HG03097 (cell line): ENCODE results near the gene RAB44.

ENCODE experiments used
- ATAC-seq: cut with Tn5 transposase; IDR thresholded peaks from one replicate; pipeline ENCODE4 v1.9.1; 2021; ENCODE audit not compliant: unreplicated experiment, low FRiP score

Gene RAB44

DNA sequence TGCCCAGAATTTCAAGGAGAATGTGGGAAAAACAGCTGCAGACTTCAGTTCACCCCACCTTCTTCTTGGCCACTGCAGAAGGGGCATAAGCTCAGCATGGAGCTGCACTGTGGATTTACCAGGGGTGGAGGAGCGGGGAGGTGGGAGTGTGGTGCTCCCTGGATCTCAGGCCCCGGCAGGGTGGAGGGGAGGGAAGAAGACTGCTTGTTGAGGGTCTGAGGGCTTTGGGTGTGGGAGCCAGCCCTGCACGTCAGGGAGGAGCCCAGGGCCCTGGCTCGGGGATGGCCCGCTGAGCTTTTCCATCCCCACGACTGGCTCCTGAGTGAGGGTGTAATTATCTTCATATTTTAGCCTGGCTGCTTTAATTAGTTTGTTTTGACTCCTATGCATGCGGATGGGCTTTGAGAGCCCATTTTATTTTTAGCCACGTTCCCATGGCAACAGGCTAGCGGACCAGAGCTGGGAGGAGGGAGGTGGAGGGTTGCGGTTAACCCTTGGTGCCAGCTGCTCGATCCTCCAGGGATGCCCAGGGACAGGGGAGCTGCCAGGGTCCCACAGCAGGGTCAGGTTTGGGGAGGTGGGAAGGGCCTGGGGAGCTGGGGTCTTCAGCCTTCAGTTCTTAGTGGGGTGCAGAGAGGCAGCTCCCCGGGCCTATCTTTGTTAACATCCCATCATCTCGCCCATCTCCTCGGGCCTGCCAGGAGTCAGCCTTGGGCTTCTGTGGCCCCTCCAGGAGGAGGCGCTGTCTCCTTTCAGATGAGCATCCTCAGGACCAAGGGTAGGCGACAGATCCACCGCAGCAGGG lies 68.2 kb downstream of the RAB44 start:
- peak; percentile 62 for ATAC-seq

DNA sequence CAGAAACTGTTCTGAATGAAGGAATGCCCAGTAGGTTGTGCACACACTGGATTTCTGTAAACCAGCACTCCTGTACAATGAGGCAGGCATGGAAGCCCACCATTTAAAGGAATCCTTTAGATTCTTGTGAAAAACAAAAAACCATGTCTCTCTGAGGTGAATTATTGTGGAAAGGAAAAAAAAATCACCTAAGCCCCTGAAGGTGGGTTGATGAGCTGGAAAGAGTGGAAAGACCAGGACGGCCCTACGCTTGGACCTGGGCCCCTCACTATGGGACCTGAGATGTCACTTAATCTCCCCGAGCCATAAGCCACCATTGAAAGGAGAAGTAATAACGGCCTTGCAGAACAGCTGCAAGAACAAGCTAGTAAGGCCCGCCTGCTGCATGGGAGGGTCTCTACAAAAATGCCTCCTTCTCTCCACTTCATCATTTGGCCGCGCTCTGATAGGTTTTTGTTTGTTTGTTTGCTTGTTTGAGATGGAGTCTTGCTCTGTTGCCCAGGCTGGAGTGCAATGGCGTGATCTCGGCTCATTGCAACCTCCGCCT lies 68.8 kb downstream of the RAB44 start:
- no peak for ATAC-seq

DNA sequence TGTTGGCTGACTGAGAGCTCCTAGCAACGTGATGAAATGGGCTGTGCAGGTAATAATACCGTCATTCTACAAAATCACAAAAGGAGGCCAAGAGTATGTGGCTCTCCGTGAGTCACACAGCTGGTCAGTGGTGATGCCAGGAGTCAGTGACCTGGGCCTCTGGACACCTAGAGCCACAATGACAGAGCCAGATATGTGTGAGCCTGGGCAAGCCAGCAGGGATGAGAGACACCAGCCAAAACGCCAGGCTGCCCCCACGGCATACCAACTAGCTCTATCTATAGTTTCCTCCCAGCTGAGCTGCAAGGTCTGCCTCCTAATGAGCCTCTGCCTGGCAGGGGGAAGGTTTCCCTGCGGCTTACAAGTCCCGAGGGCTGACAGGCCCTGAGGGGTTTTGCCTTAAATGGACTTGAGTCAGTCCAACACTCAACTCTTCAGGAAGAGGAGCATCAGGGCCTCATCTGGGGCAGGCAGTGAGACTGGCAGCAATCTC lies 71.6 kb downstream of the RAB44 start:
- ATAC-seq = no peak

DNA sequence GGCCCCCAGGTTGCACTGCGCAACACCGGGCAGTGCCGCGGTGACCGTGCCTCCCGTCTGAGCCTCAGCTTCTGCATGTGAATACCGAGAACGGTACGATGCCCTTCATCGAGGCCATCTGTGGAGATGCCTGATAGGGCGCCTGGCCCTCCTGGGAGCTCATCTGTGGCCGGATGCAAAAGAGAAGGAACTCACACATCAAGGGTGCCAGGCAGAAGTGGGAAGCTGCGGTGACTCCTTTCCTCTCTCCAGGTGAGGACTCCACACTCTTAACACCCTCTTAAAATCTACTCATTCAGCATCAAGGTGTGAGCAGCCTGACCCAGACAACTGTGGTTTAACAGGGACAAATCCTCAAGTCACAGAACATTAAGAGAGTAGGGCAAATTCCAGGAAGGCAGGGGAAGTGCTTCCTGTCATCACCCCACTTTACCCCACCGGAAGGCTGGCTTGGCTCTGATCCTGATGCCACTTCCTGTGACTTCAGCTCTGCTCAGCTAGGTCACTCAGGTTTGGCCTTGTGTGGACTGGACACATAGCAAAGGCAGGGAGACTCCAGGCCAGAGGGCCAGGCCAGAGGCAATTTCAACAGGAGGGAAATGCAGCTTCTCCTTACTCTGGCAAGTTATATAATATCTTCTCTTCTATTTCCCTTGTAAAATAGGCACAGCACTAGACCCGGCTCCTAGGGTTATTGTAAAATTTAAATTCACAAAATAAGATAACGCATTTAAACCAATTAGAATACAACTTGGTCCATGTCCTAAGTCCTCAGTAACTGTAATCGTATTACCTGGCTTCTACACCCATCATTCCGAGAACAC lies 72.3 kb downstream of the RAB44 start:
- ATAC-seq = no peak

DNA sequence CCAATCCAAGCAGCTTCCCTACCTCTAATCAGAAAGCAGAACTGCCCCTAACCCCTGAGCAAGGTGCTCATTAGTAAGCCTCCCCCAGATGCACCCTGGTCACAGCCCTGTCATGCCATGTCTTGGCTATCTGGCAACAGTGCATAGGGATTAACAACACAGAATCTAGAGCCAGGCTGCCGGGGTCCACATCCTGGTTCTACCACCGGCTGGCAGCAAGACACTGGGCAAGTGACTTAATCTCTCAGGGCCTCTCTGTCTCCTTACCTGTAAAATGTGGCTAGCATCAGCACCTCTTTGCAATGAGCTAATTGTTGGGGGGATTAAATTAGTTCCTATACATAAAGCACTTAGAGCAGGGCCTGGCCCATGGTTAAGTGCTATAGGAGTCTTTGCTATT lies 73.5 kb downstream of the RAB44 start:
- no peak for ATAC-seq

DNA sequence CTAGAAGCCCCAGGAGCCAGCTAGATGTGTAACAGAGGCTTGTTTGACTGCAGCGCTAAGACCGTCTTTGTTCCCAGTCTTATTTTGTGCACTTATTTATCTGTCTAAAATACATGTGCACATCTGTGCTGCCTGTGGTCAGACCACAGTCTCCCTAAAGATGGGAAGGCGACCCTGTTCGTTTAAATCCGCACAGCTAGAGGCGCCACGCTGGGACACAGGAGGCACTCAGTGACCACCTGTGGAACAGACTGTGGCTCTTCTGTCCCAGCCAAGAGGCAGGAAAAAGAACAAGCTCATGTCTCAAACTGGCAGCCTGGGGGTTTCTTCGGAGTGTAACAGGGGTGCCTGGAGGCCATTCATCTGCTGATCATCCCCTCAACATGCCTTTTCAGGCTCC lies 74.8 kb downstream of the RAB44 start:
- ATAC-seq = no peak

DNA sequence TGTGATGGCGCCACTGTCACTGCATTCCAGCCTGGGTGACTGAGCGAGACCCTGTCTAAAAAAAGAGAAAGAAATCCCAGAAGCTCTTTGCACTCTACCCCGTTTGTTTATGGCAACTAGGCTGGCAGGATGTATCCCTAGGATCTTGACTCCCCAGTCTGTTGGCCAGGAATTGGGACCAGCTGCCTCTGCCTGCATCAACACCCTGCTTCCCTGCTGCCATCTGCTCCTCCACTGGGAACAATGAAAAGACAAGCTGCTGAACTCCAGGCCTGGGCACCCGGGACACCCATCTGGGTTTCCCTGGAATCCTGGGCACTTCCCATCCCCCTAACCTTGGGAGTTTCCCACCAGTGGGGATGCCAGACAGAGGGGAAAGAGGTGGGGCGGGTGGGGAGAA lies 76.7 kb downstream of the RAB44 start:
- no peak for ATAC-seq

DNA sequence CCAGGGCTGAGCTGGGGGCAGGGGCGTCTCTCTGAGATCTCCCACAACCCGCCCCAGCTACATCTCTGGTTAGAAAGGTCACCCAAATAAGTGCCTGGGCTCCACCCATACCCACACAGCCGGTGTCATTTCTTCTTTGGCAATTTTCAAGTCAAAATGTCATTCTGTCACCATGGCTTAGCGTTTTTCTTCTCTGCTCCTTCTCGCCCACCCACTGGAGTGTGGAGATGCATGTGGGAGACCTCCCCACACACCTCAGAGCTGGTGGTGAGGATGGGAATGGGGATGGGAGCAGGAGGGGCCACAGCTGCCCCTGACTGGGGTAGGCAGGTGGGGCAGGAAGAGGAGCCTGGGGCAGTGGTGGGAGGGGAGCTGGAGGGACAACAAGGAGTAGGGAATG lies 78.5 kb downstream of the RAB44 start:
- ATAC-seq = no peak

DNA sequence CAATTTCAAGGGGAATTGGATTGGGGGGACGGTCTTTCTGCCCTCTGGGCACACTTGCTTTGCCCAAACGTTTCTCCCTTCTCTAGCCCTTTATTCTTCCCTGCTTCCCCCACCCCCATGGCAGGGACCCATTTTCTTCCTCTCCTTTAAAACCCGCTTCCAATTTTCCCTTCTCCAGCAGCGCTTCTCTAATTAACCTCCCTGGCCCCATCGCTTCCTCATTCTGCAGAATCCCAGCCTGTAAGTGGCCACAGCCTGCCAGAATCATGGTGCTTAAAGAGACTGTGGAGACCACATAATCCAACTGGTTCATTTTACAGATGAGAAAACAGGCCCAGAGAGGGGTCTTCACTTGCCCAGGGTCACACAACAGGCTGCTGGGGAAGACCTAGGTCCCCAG lies 80.2 kb downstream of the RAB44 start:
- no peak for ATAC-seq

DNA sequence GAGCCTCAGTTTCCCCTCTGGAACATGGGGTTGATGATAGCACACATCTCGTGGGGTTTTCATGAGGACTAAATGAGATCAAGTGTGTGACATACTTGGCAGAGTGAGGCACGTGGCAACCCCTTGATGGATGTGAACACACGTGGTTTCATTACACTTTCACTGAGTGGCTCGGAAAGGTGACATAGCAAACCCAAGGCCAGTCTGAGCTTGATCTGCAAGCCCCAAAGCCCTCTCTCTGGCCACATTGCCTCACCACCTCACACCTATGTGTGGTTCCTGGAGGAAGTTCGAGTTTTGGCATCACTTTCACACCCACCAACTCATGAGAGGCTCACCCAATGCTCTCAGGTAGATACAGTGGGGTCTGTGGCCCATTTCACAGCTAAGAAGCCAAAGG lies 81.6 kb downstream of the RAB44 start:
- no peak for ATAC-seq

DNA sequence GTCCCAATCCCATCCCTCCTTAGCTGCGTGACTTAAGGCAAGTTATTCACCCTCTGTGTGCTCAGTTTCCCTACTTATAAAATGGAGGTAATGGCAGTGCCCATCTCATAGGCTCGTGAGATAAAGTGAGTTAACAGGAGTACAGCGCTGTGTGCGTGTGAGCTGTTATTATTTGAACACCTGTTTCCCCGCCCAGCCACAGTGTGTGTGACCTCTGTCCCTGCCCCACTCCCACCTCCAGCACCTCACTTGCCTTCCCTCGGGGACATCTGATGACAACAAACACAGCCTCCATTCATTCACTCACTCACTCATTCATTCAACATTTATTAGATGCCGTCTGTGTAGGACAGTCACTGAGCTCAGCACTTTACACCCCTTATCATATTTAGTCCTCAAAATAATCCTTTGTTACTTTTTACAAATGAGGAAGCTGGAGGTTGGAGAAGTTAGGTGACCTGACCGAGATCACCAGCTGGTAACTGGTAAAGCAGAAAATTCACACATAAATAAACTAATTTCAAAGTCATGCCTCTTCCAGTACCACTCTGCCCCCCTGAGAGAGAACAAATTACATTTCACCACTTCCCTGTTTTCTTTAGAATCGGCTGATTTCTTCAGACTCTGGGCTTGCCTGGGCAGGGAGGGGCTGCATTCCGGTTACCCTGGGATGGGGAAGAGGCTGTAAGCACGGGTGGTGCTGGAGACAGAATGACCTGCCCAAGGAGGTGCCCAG lies 83.0 kb downstream of the RAB44 start:
- no peak for ATAC-seq

DNA sequence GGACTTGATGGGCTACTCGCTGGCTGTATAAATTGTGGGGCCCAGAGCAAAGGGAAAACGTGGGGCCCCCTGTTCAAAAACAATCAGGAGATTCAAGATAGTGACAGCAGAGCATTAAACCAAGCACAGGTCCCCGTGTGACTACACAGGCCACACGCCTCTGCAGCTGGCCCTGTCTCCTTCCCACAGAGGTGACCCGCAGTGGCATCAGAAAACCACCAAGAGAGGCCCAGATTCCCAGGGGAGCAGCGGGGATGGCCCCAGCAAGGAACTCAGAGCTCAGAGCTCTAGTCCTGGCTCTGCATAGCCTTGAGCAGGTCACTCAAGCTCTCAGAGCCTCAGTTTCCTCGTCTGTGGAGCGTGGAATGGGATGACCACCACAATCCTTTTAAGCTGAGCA lies 84.0 kb downstream of the RAB44 start:
- ATAC-seq = no peak
